GM21515 (cell line): Measurements from ENCODE around the gene PRND.
"Not testable (repeated sequence)": the region's sequence is repeated elsewhere in the genome, so short reads cannot be mapped to it uniquely, and the experiment has no call there.

Source experiments
- ATAC-seq: cut with Tn5 transposase; IDR thresholded peaks from one replicate; pipeline ENCODE4 v1.9.1; 2021; ENCODE audit not compliant: unreplicated experiment

The PRND gene

GRCh38 chr20:4721719-4722118 is at the start of gene PRND:
PRND (plus strand) TSS chr20:4721909; CDS start chr20:4724552, 2,643 bp downstream.
- no peak for ATAC-seq

GRCh38 chr20:4672948-4673347 is 48.8 kb upstream of the PRND start:
- no peak for ATAC-seq

DNA sequence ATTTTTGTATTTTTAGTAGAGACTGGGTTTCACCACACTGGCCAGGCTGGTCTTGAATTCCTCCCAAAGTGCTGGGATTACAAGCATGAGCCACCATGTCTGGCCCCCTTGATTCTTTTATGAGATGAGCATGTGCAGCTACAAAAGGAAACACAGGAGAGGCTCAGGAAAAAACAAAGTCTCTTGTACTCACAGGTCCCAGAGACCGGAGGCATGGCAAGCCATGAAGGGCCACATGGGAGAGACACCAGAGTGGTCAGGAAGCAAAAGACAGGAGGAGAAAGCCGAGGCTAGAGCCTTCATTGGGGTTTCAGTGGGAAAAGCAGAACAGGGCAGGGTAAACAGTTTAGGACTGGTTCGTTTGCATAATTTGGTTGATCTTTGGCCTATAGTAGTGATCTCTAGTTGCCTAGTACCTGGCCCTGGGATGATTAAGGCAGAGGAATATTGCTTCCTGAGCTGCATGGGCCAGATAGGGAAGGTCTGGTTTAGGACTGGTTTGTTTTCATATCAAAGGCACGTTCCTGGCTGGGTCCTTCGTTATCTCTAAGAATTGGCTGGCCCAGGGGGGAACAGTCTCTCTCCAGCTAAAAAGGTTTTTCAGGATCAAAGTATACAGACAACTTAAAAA is 48.2 kb upstream of the PRND start:
- ATAC-seq: no peak

DNA sequence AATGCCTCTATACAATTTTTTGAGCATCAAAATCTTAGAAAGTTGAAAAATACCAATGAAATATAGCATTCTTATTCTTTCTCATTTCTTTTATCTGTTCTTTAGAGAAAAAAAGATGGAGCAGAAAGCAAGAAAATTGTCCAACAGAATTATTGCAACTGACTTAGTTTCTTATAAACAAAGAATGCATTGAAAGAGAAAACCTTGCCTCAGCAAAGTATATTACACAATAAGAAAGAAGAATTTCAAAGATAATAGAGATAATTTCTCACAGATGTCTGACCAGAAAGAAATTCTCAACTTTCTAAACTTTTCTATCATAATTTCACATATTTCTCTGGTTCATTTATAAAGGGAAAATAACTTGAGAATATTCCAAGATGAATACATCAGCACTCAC is 47.0 kb upstream of the PRND start:
- no peak for ATAC-seq

DNA sequence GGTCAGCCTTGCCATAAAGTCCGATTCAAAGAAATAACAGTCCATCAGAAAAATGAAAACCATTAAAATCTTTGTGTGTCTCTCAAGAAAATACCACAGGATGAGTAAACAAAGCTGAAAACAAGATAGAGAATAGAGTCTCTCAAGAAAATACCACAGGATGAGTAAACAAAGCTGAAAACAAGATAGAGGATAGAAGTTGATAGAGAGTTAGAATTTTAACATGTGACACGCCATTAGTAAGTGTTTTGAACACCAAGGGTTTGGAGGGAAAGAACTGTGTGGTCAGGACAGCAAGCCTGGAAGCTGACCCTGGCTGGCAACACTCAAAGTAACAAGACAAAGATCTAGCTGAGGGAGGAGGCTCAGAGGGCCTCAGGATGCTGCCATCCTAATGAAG is 43.9 kb upstream of the PRND start:
- no peak for ATAC-seq

- ATAC-seq: no peak
These were observed 40.3 kb upstream of the PRND start for GRCh38 chr20:4681401-4681800.

- no peak for ATAC-seq
These were observed 39.7 kb upstream of the PRND start for GRCh38 chr20:4681991-4682401.

- ATAC-seq: no peak
These were observed 39.0 kb upstream of the PRND start for GRCh38 chr20:4682682-4683081.

DNA sequence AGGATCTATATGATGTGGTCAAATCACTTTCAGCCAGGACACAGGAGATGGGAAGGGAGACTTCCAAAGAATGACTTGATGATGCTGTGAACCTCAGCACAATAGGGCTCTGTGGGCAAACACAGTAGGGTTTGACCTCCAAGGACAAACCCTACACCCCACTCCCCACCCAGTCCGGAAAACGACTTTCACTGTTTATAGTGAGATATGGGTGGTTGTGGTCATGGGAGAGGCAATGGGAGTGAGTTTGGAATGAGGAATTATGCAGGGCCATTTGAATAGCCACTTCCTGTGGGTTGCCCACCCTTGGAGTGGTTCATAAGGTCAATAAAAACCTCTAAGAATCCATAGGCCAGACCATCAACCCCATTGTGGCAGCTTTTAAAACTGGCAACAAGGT is 38.4 kb upstream of the PRND start:
- no peak for ATAC-seq

GRCh38 chr20:4684837-4685413 is 36.8 kb upstream of the PRND start:
- no peak for ATAC-seq

- ATAC-seq: no peak
These were observed 35.8 kb upstream of the PRND start for GRCh38 chr20:4685923-4686221.

- ATAC-seq: no peak
These were observed 33.4 kb upstream of the PRND start for GRCh38 chr20:4688305-4688704.

- ATAC-seq: no peak
These were observed 32.5 kb upstream of the PRND start for GRCh38 chr20:4689220-4689619.

GRCh38 chr20:4691753-4692152 is 30.0 kb upstream of the PRND start:
- no peak for ATAC-seq

DNA sequence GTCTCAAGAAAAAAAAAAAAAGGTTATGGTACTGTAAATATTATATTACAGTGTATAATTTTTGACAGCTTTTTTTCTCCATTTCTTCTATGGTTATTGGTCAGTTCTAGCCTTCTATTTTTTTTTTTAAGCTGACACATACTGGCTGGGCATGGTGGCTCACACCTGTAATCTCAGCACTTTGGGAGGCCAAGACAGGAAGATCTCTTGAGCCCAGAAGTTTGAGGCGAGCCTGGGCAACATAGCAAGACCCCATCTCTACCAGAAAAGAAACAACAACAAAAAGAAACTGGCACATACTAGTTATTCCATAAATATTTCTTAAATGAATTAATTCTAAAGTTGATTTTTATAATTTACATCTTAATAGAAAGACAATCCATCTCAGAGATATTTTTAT is 27.6 kb upstream of the PRND start:
- no peak for ATAC-seq

GRCh38 chr20:4697189-4697830 is 24.4 kb upstream of the PRND start:
- ATAC-seq: no peak

DNA sequence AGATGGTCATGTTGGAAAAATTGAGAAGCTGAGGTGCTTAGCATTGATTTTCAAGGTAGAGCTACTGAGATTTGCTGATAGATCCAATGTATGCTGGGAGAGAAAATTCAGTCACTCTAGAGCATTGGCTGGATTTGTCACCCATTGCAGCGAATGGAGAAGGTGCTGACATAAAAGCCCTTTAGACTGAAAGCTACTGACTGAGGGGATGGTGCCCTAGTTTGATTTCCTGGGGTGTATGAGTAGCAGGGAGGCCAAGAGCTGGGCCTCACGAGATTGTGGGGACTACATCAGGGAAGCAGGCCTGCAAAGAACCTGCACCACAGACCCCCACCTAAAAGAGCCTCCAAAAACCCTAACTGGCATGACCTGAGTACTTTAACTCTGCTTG is 23.9 kb upstream of the PRND start:
- ATAC-seq: no peak

DNA sequence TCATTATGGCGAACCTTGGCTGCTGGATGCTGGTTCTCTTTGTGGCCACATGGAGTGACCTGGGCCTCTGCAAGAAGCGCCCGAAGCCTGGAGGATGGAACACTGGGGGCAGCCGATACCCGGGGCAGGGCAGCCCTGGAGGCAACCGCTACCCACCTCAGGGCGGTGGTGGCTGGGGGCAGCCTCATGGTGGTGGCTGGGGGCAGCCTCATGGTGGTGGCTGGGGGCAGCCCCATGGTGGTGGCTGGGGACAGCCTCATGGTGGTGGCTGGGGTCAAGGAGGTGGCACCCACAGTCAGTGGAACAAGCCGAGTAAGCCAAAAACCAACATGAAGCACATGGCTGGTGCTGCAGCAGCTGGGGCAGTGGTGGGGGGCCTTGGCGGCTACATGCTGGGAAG is 22.5 kb upstream of the PRND start:
- ATAC-seq: no peak

GRCh38 chr20:4699957-4700356 is 21.8 kb upstream of the PRND start:
- no peak for ATAC-seq

DNA sequence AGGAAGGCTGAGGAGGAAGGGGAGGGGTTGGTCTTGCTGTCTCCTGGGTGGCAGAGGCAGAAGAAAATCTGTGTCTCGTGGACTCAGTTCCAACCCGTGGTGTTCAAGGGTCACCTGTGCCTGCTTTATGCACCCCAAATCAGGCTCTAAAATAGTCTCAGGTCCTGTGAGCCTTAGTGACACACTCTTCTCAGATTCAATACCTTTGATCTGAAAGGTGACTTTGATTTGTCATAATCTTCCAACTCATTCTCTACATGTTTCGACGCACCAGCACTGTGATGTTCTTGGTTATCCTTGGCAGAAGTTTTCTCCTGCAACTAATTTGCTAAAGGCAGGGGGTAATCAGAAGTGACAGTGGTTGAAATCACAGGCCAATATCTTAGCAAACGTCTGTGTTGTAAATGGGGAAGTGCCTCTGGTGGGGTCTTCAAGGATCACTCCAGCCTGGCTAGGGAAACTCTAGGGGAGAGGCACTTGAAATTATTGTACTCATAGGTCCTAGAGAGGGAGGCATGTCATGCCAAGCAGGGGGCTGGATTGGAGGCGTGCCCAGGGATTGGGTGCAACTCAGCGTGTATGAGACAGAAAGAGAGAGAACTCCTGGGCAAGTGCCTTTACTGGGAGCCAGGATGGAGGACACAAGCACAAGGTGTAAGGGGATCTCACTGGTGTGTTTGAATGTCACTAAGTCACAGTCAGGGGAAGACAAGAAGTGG is 19.0 kb upstream of the PRND start:
- ATAC-seq: no peak

DNA sequence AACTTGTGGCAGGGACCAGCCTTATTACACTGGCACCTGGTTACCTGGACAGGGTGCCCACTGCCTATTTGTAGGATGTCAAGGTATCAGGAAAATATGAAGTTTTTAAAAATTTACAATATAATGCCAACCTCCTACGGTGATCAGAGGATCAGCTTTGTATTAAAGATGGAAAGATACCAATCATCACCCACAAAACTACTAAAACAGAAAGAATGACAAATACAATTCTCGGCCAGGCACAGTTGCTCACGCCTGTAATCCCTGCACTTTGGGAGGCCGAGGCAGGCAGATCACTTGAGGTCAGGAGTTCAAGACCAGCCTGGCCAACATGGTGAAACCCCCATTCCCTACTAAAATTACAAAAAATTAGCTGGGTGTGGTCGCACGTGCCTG is 18.4 kb upstream of the PRND start:
- ATAC-seq: no peak

DNA sequence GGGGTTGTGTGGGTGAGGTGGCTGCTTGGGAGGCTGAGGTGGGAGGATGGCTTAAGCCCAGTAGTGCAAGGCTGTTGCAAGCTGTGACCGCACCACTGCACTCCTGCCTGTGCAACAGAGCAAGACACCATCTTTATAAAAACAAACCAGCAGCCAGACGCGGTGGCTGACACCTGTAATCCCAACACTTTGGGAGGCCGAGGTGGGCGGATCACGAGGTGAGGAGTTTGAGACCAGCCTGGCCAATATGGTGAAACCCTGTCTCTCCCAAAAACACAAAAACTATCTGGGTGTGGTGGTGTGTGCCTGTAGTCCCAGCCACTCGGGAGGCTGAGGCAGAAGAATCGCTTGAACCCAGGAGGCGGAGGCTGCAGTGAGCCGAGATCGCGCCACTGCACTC is 14.8 kb upstream of the PRND start:
- ATAC-seq: not testable (repeated sequence)
